Neural cell (in vitro differentiated cells): ENCODE results near the gene SUGCT. TPM values are rescaled to one million over a fixed set of nuclear protein-coding genes. Genes with fewer than 3 reads are reported as not detected.
"Not testable (repeated sequence)": the region's sequence is repeated elsewhere in the genome, so short reads cannot be mapped to it uniquely, and the experiment has no call there.

Source experiments
- H2AFZ ChIP-seq: fragments of 200-600, 300-800 bp; sonication (generic), shearing (Covaris generic); 2 replicates; pipeline ENCODE4 v1.6.0; 2014; ENCODE audit warnings: low read depth, mild to moderate bottlenecking, antibody characterized with exemption, low read length, moderate library complexity
- H3F3A ChIP-seq: fragments of 200-600 bp; shearing (Covaris generic); 2 replicates; pipeline ENCODE4 v1.6.1; 2016; ENCODE audit warnings: mild to moderate bottlenecking, moderate library complexity, mixed read lengths, antibody characterized with exemption, low read length; ENCODE audit not compliant: insufficient read depth, poor library complexity, severe bottlenecking
- H3K27ac ChIP-seq: fragments of 200-600, 300-800 bp; sonication (generic), shearing (Covaris generic); 2 replicates; pipeline ENCODE4 v1.5.1; 2014; ENCODE audit warnings: mild to moderate bottlenecking, low read length, moderate library complexity
- H3K27me3 ChIP-seq: fragments of 300-800, 200-600 bp; sonication (generic), shearing (Covaris generic); 2 replicates; pipeline ENCODE4 v1.6.0; 2014; ENCODE audit warnings: mild to moderate bottlenecking, low read depth, low read length, moderate library complexity; ENCODE audit not compliant: insufficient read depth
- H3K36me3 ChIP-seq: fragments of 300-800, 200-600 bp; sonication (generic), shearing (Covaris generic); 2 replicates; pipeline ENCODE4 v1.5.1; 2014; ENCODE audit warnings: mild to moderate bottlenecking, antibody characterized with exemption, low read length, moderate library complexity; ENCODE audit not compliant: insufficient read depth
- H3K4me2 ChIP-seq: fragments of 300-800, 200-600 bp; sonication (generic), shearing (Covaris generic); 2 replicates; pipeline ENCODE4 v1.6.0; 2014; ENCODE audit warnings: mild to moderate bottlenecking, low read length
- H3K4me3 ChIP-seq: fragments of 300-800, 200-600 bp; sonication (generic), shearing (Covaris generic); 2 replicates; pipeline ENCODE4 v1.5.1; 2014; ENCODE audit warnings: mild to moderate bottlenecking, low read length, moderate library complexity
- H3K79me2 ChIP-seq: fragments of 200-600 bp; shearing (Covaris generic); replicated peaks from 2 replicates; pipeline ENCODE4 v1.6.0; 2014; ENCODE audit warnings: mild to moderate bottlenecking, low read length, moderate library complexity; ENCODE audit not compliant: insufficient read depth
- H3K9ac ChIP-seq: fragments of 300-800, 200-600 bp; sonication (generic), shearing (Covaris generic); 2 replicates; pipeline ENCODE4 v1.6.1; 2016; ENCODE audit warnings: mild to moderate bottlenecking, low read length, mixed read lengths
- H3K9me2 ChIP-seq: fragments of 200-600 bp; shearing (Covaris generic); 2 replicates; pipeline ENCODE4 v1.6.1; 2016; ENCODE audit warnings: mild to moderate bottlenecking, low read length, mixed read lengths; ENCODE audit not compliant: insufficient read depth
- H3K9me3 ChIP-seq: fragments of 200-600, 300-800 bp; sonication (generic), shearing (Covaris generic); 2 replicates; pipeline ENCODE4 v1.6.1; 2016; ENCODE audit warnings: mild to moderate bottlenecking, mixed run types, low read length, moderate library complexity, mixed read lengths
- H4K20me1 ChIP-seq: fragments of 200-600 bp; shearing (Covaris generic); 2 replicates; pipeline ENCODE4 v1.6.1; 2016; ENCODE audit warnings: mild to moderate bottlenecking, mixed run types; ENCODE audit not compliant: insufficient read depth
- CTCF ChIP-seq: fragments of 450-650 bp; IDR thresholded peaks from 2 replicates; pipeline ENCODE4 v1.5.1; 2014; ENCODE audit warnings: antibody characterized with exemption, mild to moderate bottlenecking, moderate library complexity; ENCODE audit not compliant: poor library complexity, severe bottlenecking
- EP300 ChIP-seq: fragments of 450-650 bp; conservative IDR thresholded peaks from 2 replicates; pipeline ENCODE4 v1.6.1; 2014; ENCODE audit warnings: antibody characterized with exemption, mild to moderate bottlenecking, moderate library complexity; ENCODE audit not compliant: poor library complexity, severe bottlenecking
- EZH2 ChIP-seq: fragments of 200-600, 300-800 bp; shearing (Covaris generic), sonication (generic); IDR thresholded peaks from 2 replicates; pipeline ENCODE4 v1.6.1; 2014; ENCODE audit warnings: antibody characterized with exemption, low read length, borderline replicate concordance, mild to moderate bottlenecking; ENCODE audit not compliant: insufficient read depth, poor library complexity, severe bottlenecking
- MXI1 ChIP-seq: fragments of 450-650 bp; conservative IDR thresholded peaks from 2 replicates; pipeline ENCODE4 v1.6.1; 2014; ENCODE audit warnings: antibody characterized with exemption, mild to moderate bottlenecking; ENCODE audit not compliant: poor library complexity, severe bottlenecking
- POLR2AphosphoS5 ChIP-seq: IDR thresholded peaks from 2 replicates; pipeline ENCODE4 v1.6.1; 2012
- RAD21 ChIP-seq: fragments of 450-650 bp; conservative IDR thresholded peaks from 2 replicates; pipeline ENCODE4 v1.6.1; 2014; ENCODE audit warnings: antibody characterized with exemption, mild to moderate bottlenecking, moderate library complexity
- REST ChIP-seq: IDR thresholded peaks from 2 replicates; pipeline ENCODE4 v1.6.1; 2012; ENCODE audit warnings: borderline replicate concordance
- SMC3 ChIP-seq: fragments of 450-650 bp; conservative IDR thresholded peaks from 2 replicates; pipeline ENCODE4 v1.6.1; 2014; ENCODE audit warnings: antibody characterized with exemption, mild to moderate bottlenecking, moderate library complexity; ENCODE audit not compliant: poor library complexity
- TAF1 ChIP-seq: IDR thresholded peaks from 2 replicates; pipeline ENCODE4 v1.6.1; 2012; ENCODE audit warnings: low read depth
- polyA plus RNA-seq: library from polyadenylated mRNA; depleted of rRNA; stranded (reverse); fragments of >200 nt; gene quantifications from 2 replicates; pipeline ENCODE4 v1.2.3, GENCODE V29; 2014

Gene SUGCT
- polyA plus RNA-seq, 1 donor from 2014 or later, result not detected

DNA sequence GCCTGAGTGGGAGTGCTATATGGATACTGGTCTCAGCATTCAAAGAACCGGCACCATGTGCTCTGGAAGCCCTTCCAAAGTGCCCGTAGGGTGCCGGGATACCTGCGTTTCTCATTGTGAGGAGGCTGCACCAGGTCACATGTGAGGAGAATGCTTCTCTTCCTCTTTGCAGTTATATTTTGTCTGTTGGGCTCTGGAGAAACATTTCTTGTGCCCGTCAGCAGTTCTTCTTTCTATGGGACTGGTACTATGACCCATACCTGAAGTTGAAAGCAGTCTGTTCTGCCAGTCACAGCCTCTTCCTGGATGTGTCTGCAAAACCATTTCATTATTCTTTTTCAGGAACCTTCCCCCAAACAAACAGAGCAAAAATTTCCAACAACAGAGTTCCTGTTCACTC is 465.0 kb downstream of the SUGCT start:
- H3K27ac ChIP-seq, result no peak overlapping the region
- no peak overlapping the region for H2AFZ ChIP-seq
- no peaks in the 10 kb centered on the region for H3K79me2 ChIP-seq

DNA sequence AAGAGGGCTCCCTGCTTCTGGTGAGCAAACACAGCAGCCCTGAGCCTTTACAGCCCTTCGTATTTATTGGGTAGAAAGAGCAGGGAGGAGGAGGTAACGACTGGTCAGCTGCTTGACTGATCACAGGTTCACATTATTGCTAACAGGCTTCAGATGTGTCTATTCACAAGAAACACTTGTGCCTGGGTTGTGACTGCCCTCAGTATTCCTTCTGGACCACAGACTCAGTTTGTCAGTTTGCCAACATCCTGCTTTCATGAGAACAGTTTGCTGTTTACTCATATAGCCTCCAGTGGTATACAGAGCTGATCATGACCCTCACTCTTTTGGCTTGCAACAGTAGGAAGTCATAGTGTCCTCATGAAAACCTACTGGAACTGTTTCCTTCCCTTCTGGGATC is 467.5 kb downstream of the SUGCT start:
- not testable (repeated sequence) for H2AFZ ChIP-seq, H4K20me1 ChIP-seq, H3K4me2 ChIP-seq, H3K9me2 ChIP-seq, H3F3A ChIP-seq, H3K27me3 ChIP-seq, H3K36me3 ChIP-seq, H3K4me3 ChIP-seq, H3K79me2 ChIP-seq, H3K9me3 ChIP-seq, H3K9ac ChIP-seq, H3K27ac ChIP-seq

More for the DNA sequence above, 465.0 kb downstream of the SUGCT start:
- H3K9me3 ChIP-seq, result no peaks in the 10 kb centered on the region
- H3K4me3 ChIP-seq, result no peak overlapping the region
- H3F3A ChIP-seq, result no peaks in the 10 kb centered on the region
- H4K20me1 ChIP-seq, result no peaks in the 10 kb centered on the region
- H3K27me3 ChIP-seq, result no peaks in the 10 kb centered on the region
- no peaks in the 10 kb centered on the region for H3K36me3 ChIP-seq
- no peaks in the 10 kb centered on the region for H3K9me2 ChIP-seq
- no peak overlapping the region for H3K4me2 ChIP-seq
- no peak for TF ChIP-seq TAF1
- no peak for TF ChIP-seq EP300
- TF ChIP-seq EZH2, result no peak
- no peak for TF ChIP-seq RAD21
- TF ChIP-seq REST, result no peak
- no peak for TF ChIP-seq POLR2AphosphoS5
- no peak for TF ChIP-seq CTCF
- no peak for TF ChIP-seq SMC3
- no peak for TF ChIP-seq MXI1
- no peak overlapping the region for H3K9ac ChIP-seq
